ENCODE measurements around the gene RUFY4. TPM values are rescaled to one million over a fixed set of nuclear protein-coding genes. Genes with fewer than 3 reads are reported as not detected.

RUFY4 gene
- total RNA-seq, 1 experiment from 2014 or later = 0.31 TPM

- Mint-ChIP-seq H3K27ac (no peak overlapping the region), H3K36me3 (peaks cover 7% of the 10 kb centered on the region; the same call in 1 of the 2 replicates), H3K4me3 (no peak overlapping the region), H3K4me1 (no peaks in the 10 kb centered on the region), H3K27me3 (ENCODE audit: low read depth) (peaks cover 25% of the 10 kb centered on the region), H3K9me3 (peaks cover 49% of the 10 kb centered on the region)
- POLR2A ChIA-PET = no interaction called here
- no peak for TF ChIP-seq NR1H2 (CRISPR knock-in tag; IDR thresholded peaks at IDR 0.05)
- TF ChIP-seq E2F5 (CRISPR knock-in tag; IDR thresholded peaks at IDR 0.05) = no peak
- no peak for TF ChIP-seq CREM (CRISPR knock-in tag; IDR thresholded peaks at IDR 0.05)
- no peak for TF ChIP-seq USF2 (CRISPR knock-in tag; IDR thresholded peaks at IDR 0.05)
- no peak for TF ChIP-seq ZNF219 (CRISPR knock-in tag; IDR thresholded peaks at IDR 0.05; ENCODE audit: borderline replicate concordance)
- no peak for TF ChIP-seq TEAD1 (CRISPR knock-in tag; IDR thresholded peaks at IDR 0.05)
- no peak for TF ChIP-seq RELA (CRISPR knock-in tag; IDR thresholded peaks at IDR 0.05; ENCODE audit: borderline replicate concordance)
- TF ChIP-seq IRF2 (CRISPR knock-in tag; IDR thresholded peaks at IDR 0.05; ENCODE audit: borderline replicate concordance, low read depth) = no peak
- TF ChIP-seq NFE2L1 (CRISPR knock-in tag; IDR thresholded peaks at IDR 0.05) = no peak
- DNase-seq (ENCODE audit: low spot score) (no peak), ATAC-seq (no peak)
- CTCF ChIA-PET = no interaction called here
Measured at GRCh38 chr2:218086478-218086877, 17.4 kb downstream of the RUFY4 start.

- no peaks in the 10 kb centered on the region for H3K4me1 Mint-ChIP-seq
- no peak overlapping the region for H3K27ac Mint-ChIP-seq
- DNase-seq (ENCODE audit: low spot score) (no peak), ATAC-seq (no peak)
- peaks cover 7% of the 10 kb centered on the region; the same call in 1 of the 2 replicates for H3K36me3 Mint-ChIP-seq
- ChIA-PET POLR2A (no interaction called here), CTCF (no interaction called here)
- peaks cover 45% of the 10 kb centered on the region for H3K9me3 Mint-ChIP-seq
- H3K4me3 Mint-ChIP-seq = no peak overlapping the region
- H3K27me3 Mint-ChIP-seq (ENCODE audit: low read depth) = peaks cover 25% of the 10 kb centered on the region
- no peak for TF ChIP-seq SMAD3 (CRISPR knock-in tag; IDR thresholded peaks at IDR 0.05; ENCODE audit: borderline replicate concordance)
- no peak for TF ChIP-seq NR2C2 (CRISPR knock-in tag; IDR thresholded peaks at IDR 0.05)
- TF ChIP-seq TEAD1 (CRISPR knock-in tag; IDR thresholded peaks at IDR 0.05) = no peak
- no peak for TF ChIP-seq NR3C1 (CRISPR knock-in tag; conservative IDR thresholded peaks at IDR 0.05; ENCODE audit: low read depth)
- TF ChIP-seq MXD4 (CRISPR knock-in tag; IDR thresholded peaks at IDR 0.05; ENCODE audit: borderline replicate concordance) = no peak
- no peak for TF ChIP-seq AR (CRISPR knock-in tag; IDR thresholded peaks at IDR 0.05)
- TF ChIP-seq FOXP4 (CRISPR knock-in tag; IDR thresholded peaks at IDR 0.05) = no peak
- no peak for TF ChIP-seq ZNF396 (CRISPR knock-in tag; IDR thresholded peaks at IDR 0.05; ENCODE audit: borderline replicate concordance)
- no peak for TF ChIP-seq CDX4 (CRISPR knock-in tag; IDR thresholded peaks at IDR 0.05; ENCODE audit: borderline replicate concordance)
- no peak for TF ChIP-seq NFYB (CRISPR knock-in tag; conservative IDR thresholded peaks at IDR 0.05; ENCODE audit: low read depth)
- no peak for TF ChIP-seq STAT6 (CRISPR knock-in tag; conservative IDR thresholded peaks at IDR 0.05; ENCODE audit: low read depth)
- TF ChIP-seq ATF1 (CRISPR knock-in tag; IDR thresholded peaks at IDR 0.05) = no peak
- TF ChIP-seq E2F5 (CRISPR knock-in tag; IDR thresholded peaks at IDR 0.05) = no peak
- no peak for TF ChIP-seq ZNF219 (CRISPR knock-in tag; IDR thresholded peaks at IDR 0.05; ENCODE audit: borderline replicate concordance)
- no peak for TF ChIP-seq ZNF232 (CRISPR knock-in tag; IDR thresholded peaks at IDR 0.05)
- TF ChIP-seq IRF1 (CRISPR knock-in tag; IDR thresholded peaks at IDR 0.05) = no peak
Measured at GRCh38 chr2:218089259-218089658, 20.2 kb downstream of the RUFY4 start.

Data from WTC11 (cell line).